Endothelial cell of umbilical vein (primary cell): Measurements from ENCODE around the gene SEC16B. TPM values are rescaled to one million over a fixed set of nuclear protein-coding genes. Genes with fewer than 3 reads are reported as not detected.

Experiments used
- BruUV-seq: library from RNA; stranded (reverse); fragments of 400-500 nt; replicated peaks from 2 replicates; lab custom pipeline; 2021; lab: Mats Ljungman, UMichigan
- CTCF ChIA-PET: fragments of 300-600, 350-600 bp; sonication (Branson Sonifier 250); formaldehyde crosslinking; loops from one replicate; lab custom pipeline; 2021; ENCODE audit warnings: antibody characterized with exemption, inconsistent platforms; lab: Charles Lee
- POLR2A ChIA-PET: fragments of 300-600, 350-600 bp; sonication (Branson Sonifier 250); formaldehyde crosslinking; loops from one replicate; lab custom pipeline; 2021; ENCODE audit warnings: antibody characterized with exemption, inconsistent platforms; lab: Charles Lee
- DNase-seq: peaks from one replicate; pipeline ENCODE4 v3.0.0-alpha.2; 2011; ENCODE audit warnings: low read depth, low spot score
- FAIRE-seq: peaks from 2 replicates; lab custom pipeline; 2011; peaks lifted over from hg19 to GRCh38; lab: Jason Lieb, UNC
- H2AFZ ChIP-seq: 2 replicates; pipeline ENCODE4 v1.6.0; 2012; ENCODE audit warnings: low read depth, low read length, control low read depth, inconsistent platforms
- H3K27ac ChIP-seq: 2 replicates; pipeline ENCODE4 v1.5.1; 2011; ENCODE audit warnings: low read depth, mild to moderate bottlenecking, control low read depth, low read length, moderate library complexity; ENCODE audit not compliant: insufficient read depth
- H3K27me3 ChIP-seq, 2 experiments: 2 replicates each; pipeline versions ENCODE4 v1.6.0 to v1.6.1; 2011; ENCODE audit warnings: low read length in 2 of 2, mixed read lengths in 1 of 2; ENCODE audit not compliant: control insufficient read depth in 2 of 2, insufficient read depth in 2 of 2
- H3K36me3 ChIP-seq, 2 experiments: 2 replicates in 1 of 2; 3 replicates in 1 of 2; pipeline ENCODE4 v1.5.1; 2011; ENCODE audit warnings: low read length in 2 of 2, mild to moderate bottlenecking in 1 of 2, moderate library complexity in 1 of 2; ENCODE audit not compliant: control insufficient read depth in 2 of 2, insufficient read depth in 2 of 2; ENCODE audit errors: extremely low read depth in 1 of 2
- H3K4me1 ChIP-seq: 3 replicates; pipeline ENCODE4 v1.5.1; 2011; ENCODE audit warnings: mild to moderate bottlenecking, low read length; ENCODE audit not compliant: control insufficient read depth, insufficient read depth; ENCODE audit errors: extremely low read depth
- H3K4me2 ChIP-seq: 2 replicates; pipeline ENCODE4 v1.6.1; 2011; ENCODE audit warnings: low read length, control low read depth, mixed read lengths; ENCODE audit not compliant: insufficient read depth
- H3K4me3 ChIP-seq, 3 experiments: fragments of 200-600 bp in 1 of 3; sonication (generic), shearing (Covaris generic) in 1 of 3; replicated peaks in 1 of 3; 2 replicates each; pipeline ENCODE4 v1.5.1; 2011 to 2016; ENCODE audit warnings: control low read depth in 3 of 3, low read length in 3 of 3, mild to moderate bottlenecking in 2 of 3, inconsistent platforms in 1 of 3, low read depth in 1 of 3, moderate library complexity in 1 of 3; ENCODE audit not compliant: insufficient read depth in 1 of 3
- H3K79me2 ChIP-seq: 2 replicates; pipeline ENCODE4 v1.6.0; 2012; ENCODE audit warnings: low read length, inconsistent platforms; ENCODE audit not compliant: control insufficient read depth, insufficient read depth
- H3K9ac ChIP-seq: replicated peaks from 2 replicates; pipeline ENCODE3; 2011; ENCODE audit warnings: low read length, control low read depth; ENCODE audit not compliant: insufficient read depth; ENCODE audit errors: extremely low read depth
- H3K9me1 ChIP-seq: replicated peaks from 3 replicates; pipeline ENCODE4 v1.6.0; 2011; ENCODE audit warnings: mild to moderate bottlenecking, low read length; ENCODE audit not compliant: control insufficient read depth, insufficient read depth; ENCODE audit errors: extremely low read depth
- H3K9me3 ChIP-seq: replicated peaks from 2 replicates; pipeline ENCODE4 v1.5.1; 2012; ENCODE audit warnings: low read length, inconsistent platforms; ENCODE audit not compliant: control insufficient read depth, insufficient read depth
- H4K20me1 ChIP-seq: replicated peaks from 2 replicates; pipeline ENCODE3; 2011; ENCODE audit warnings: mild to moderate bottlenecking, low read length; ENCODE audit not compliant: control insufficient read depth, insufficient read depth; ENCODE audit errors: extremely low read depth
- EZH2 ChIP-seq: IDR thresholded peaks from 2 replicates; pipeline ENCODE4 v1.6.1; 2012; ENCODE audit warnings: borderline replicate concordance, low read depth, mild to moderate bottlenecking, moderate library complexity, low read length, inconsistent platforms; ENCODE audit not compliant: severe bottlenecking
- FOS ChIP-seq: IDR thresholded peaks from 2 replicates; pipeline ENCODE4 v1.6.1; 2011; ENCODE audit warnings: mild to moderate bottlenecking, low read length, moderate library complexity, borderline replicate concordance; ENCODE audit not compliant: insufficient read depth
- GATA2 ChIP-seq: IDR thresholded peaks from 2 replicates; pipeline ENCODE4 v1.7.0; 2011; ENCODE audit warnings: low read depth, mild to moderate bottlenecking, moderate library complexity, mixed read lengths, low read length; ENCODE audit not compliant: insufficient read length, insufficient read depth
- JUN ChIP-seq: IDR thresholded peaks from 2 replicates; pipeline ENCODE4 v1.6.1; 2011; ENCODE audit warnings: borderline replicate concordance, low read depth; ENCODE audit not compliant: insufficient read length, insufficient read depth
- MYC ChIP-seq: IDR thresholded peaks from one replicate; pipeline ENCODE4 v1.6.1; 2011; ENCODE audit warnings: mild to moderate bottlenecking, low read depth, low read length
- POLR2A ChIP-seq: IDR thresholded peaks from 2 replicates; pipeline ENCODE4 v1.6.1; 2012; ENCODE audit warnings: low read depth, mild to moderate bottlenecking, control low read depth, low read length
- POLR2AphosphoS5 ChIP-seq: IDR thresholded peaks from 2 replicates; pipeline ENCODE4 v1.6.1; 2012; ENCODE audit warnings: low read depth, mild to moderate bottlenecking, control low read depth, low read length, moderate library complexity; ENCODE audit not compliant: insufficient read depth
- dilution Hi-C: fragments of 300-500 bp; cut with MboI; formaldehyde crosslinking; loops from one replicate; pipeline ENCODE4 v1.15.0; 2019; ENCODE audit warnings: low sequenced_read_pairs; ENCODE audit not compliant: extremely low pct_ligation_motif_present
- intact Hi-C: fragments of 100-400 bp; cut with micrococcal nuclease; formaldehyde crosslinking; loops from one replicate; pipeline ENCODE4 v1.10.0; 2022
- polyA plus RNA-seq, 4 experiments: library from polyadenylated mRNA; depleted of rRNA in 3 of 4; stranded (reverse) in 3 of 4; unstranded in 1 of 4; fragments of >200 nt; gene quantifications; 2 replicates each; pipeline versions ENCODE4 v1.2.1 to v1.2.3, GENCODE V29; 2011 to 2012; ENCODE audit warnings: missing spikeins in 1 of 4
- total RNA-seq: library from RNA; stranded (reverse); gene quantifications from 2 replicates; pipeline ENCODE4 v1.2.3, GENCODE V29; 2021
- TF ChIP-seq, protein P1 (sequence below), 2 donors: IDR thresholded peaks; 1 replicate in 1 of 2; 2 replicates in 1 of 2; pipeline ENCODE4 v1.5.1; 2011; ENCODE audit warnings: low read length in 2 of 2, mild to moderate bottlenecking in 2 of 2, moderate library complexity in 2 of 2, control low read depth in 1 of 2, inconsistent platforms in 1 of 2, low read depth in 1 of 2; ENCODE audit not compliant: insufficient read depth in 1 of 2; ENCODE audit errors: extremely low read depth in 1 of 2
- TF ChIP-seq, protein P2 (sequence below): IDR thresholded peaks from 2 replicates; pipeline ENCODE4 v1.6.1; 2011; ENCODE audit not compliant: insufficient read depth, insufficient read length

Gene SEC16B
- total and polyA plus RNA-seq, 2 donors (not counting 3 experiments of a cell fraction or from before 2014, with no cell fraction given), result 0.44 to 0.58 TPM

DNA sequence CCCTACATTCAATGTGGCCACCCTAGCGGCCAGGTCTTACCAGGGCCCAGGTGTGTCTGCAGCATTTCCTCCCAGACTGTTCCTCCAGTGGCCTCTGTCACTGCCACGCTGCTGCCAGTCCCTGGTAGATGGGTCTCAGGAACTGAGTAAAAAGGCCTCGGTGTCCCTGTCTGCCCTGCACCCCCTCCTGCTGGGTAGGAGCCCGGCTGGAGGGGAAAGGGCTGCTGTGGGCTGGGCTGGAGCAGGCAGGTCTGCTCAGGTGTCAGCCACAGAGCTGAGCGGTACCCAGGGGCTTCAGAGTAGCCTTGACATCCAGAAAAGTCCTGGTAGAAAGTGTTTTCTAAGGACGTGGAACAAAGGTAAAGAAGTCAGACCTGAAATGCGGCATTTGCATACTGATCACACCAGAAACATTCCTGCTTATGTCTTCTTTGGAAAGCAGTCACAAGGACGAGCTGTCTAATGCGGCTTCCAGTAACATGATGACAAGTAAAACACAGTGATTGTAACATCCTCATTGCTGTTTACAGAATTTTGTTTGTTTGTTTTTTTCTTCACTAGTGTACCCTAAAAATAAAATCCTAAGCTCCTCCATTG lies 32.6 kb downstream of the SEC16B start:
- Histone ChIP-seq H2AFZ (no peak overlapping the region), H3K4me2 (no peak overlapping the region), H3K9ac (no peak overlapping the region), H3K36me3 (no peaks in the 10 kb centered on the region), H4K20me1 (no peaks in the 10 kb centered on the region), H3K27me3 (no peaks in the 10 kb centered on the region), H3K4me1 (peaks cover 7% of the 10 kb centered on the region), H3K4me3 (no peak overlapping the region), H3K27ac (no peak overlapping the region), H3K9me3 (no peaks in the 10 kb centered on the region), H3K79me2 (no peaks in the 10 kb centered on the region), H3K9me1 (no peaks in the 10 kb centered on the region)
- no TSS peak for BruUV-seq
- DNase-seq, result no peak
- dilution Hi-C loops (no loop called here), intact Hi-C loops (no loop called here)
- no peak for TF ChIP-seq JUN
- TF ChIP-seq, protein P1, sequence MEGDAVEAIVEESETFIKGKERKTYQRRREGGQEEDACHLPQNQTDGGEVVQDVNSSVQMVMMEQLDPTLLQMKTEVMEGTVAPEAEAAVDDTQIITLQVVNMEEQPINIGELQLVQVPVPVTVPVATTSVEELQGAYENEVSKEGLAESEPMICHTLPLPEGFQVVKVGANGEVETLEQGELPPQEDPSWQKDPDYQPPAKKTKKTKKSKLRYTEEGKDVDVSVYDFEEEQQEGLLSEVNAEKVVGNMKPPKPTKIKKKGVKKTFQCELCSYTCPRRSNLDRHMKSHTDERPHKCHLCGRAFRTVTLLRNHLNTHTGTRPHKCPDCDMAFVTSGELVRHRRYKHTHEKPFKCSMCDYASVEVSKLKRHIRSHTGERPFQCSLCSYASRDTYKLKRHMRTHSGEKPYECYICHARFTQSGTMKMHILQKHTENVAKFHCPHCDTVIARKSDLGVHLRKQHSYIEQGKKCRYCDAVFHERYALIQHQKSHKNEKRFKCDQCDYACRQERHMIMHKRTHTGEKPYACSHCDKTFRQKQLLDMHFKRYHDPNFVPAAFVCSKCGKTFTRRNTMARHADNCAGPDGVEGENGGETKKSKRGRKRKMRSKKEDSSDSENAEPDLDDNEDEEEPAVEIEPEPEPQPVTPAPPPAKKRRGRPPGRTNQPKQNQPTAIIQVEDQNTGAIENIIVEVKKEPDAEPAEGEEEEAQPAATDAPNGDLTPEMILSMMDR (IDR thresholded peaks at IDR 0.05; ENCODE audit: extremely low read depth in 1 of 2, insufficient read depth in 1 of 2, low read depth in 1 of 2, low read length in 2 of 2), result no peak
- TF ChIP-seq, protein P2, sequence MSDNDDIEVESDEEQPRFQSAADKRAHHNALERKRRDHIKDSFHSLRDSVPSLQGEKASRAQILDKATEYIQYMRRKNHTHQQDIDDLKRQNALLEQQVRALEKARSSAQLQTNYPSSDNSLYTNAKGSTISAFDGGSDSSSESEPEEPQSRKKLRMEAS, result no peak
- TF ChIP-seq POLR2A, result no peak
- no peak for TF ChIP-seq EZH2
- TF ChIP-seq MYC, result no peak
- no peak for TF ChIP-seq POLR2AphosphoS5
- TF ChIP-seq GATA2, result no peak
- no peak for TF ChIP-seq FOS
- FAIRE-seq, result no peak
- CTCF ChIA-PET, result interaction anchor here (1.0 to 2.0 kb wide), 4 partner anchors 9 to 1039 kb away, joined by 3 to 6 read pairs (median 4); no protein-coding TSS in a partner anchor
- POLR2A ChIA-PET, result no interaction called here
